Heart right ventricle (tissue), 16 donors: ENCODE measurements around the gene PLPP4. TPM values are rescaled to one million over a fixed set of nuclear protein-coding genes. Genes with fewer than 3 reads are reported as not detected.

Experiments
- ATAC-seq, 8 donors: fragments of 200-7000 bp; cut with Tn5 transposase; one replicate each; pipeline ENCODE4 v1.9.1; 2020; ENCODE audit warnings: mild to moderate bottlenecking in 8 of 8, moderate library complexity in 8 of 8, moderate number of reproducible peaks in 1 of 8
- DNase-seq, 2 donors: peaks; one replicate each; pipeline ENCODE4 v3.0.0-alpha.2; 2020
- H3K27ac ChIP-seq, 10 donors: fragments of 200-600 bp; sonication (generic) in 2 of 10; one replicate each; pipeline versions ENCODE4 v1.5.0 to v1.8.0; 2020 to 2022; ENCODE audit warnings: mild to moderate bottlenecking in 3 of 10
- H3K27me3 ChIP-seq, 7 donors: fragments of 200-600 bp; one replicate each; pipeline ENCODE4 v1.8.0; 2021 to 2022; ENCODE audit warnings: mild to moderate bottlenecking in 2 of 7
- H3K36me3 ChIP-seq, 9 donors: fragments of 200-600 bp; sonication (generic) in 1 of 9; one replicate each; pipeline versions ENCODE4 v1.5.0 to v1.8.0; 2020 to 2022; ENCODE audit warnings: mild to moderate bottlenecking in 2 of 9
- H3K4me1 ChIP-seq, 9 donors: fragments of 200-600 bp; sonication (generic) in 1 of 9; one replicate each; pipeline versions ENCODE4 v1.5.0 to v1.8.0; 2020 to 2022; ENCODE audit warnings: mild to moderate bottlenecking in 4 of 9
- H3K4me3 ChIP-seq, 10 donors: fragments of 200-600 bp; sonication (generic) in 2 of 10; one replicate each; pipeline versions ENCODE4 v1.5.0 to v1.8.0; 2020 to 2022; ENCODE audit warnings: mild to moderate bottlenecking in 7 of 10, moderate library complexity in 2 of 10
- H3K9me3 ChIP-seq, 11 donors: fragments of 200-600 bp in 10 of 11; sonication (generic) in 2 of 11; one replicate each; pipeline versions ENCODE4 v1.5.0 to v1.8.0; 2013 to 2022; ENCODE audit warnings: mild to moderate bottlenecking in 2 of 11, control low read depth in 1 of 11, moderate library complexity in 1 of 11
- WGBS, 2 donors: extraction: QIAGEN DNeasy Blood & Tissue Kit; methylation state at CpG; one replicate each; pipeline ENCODE4 v1.1.7; 2013; ENCODE audit warnings: inconsistent platforms in 1 of 2; 5-methylcytosine and 5-hydroxymethylcytosine counted together
- intact Hi-C, 10 donors: fragments of 100-400 bp; cut with DNase I; formaldehyde crosslinking; loops; one replicate each; pipeline versions ENCODE4 v1.11.1 to v1.14.2; 2022
- polyA plus RNA-seq, 2 donors: library from polyadenylated mRNA; stranded (reverse); fragments of 200-250 nt; gene quantifications; one replicate each; pipeline ENCODE4 v1.2.3, GENCODE V29; 2013
- total RNA-seq, 10 donors: library from RNA; stranded (reverse); fragmentation: NEBNext Ultra II Directional in 3 of 10; extraction: Animal tissue kit (Norgen Biotek cat#: 25700) in 3 of 10; gene quantifications; one replicate each; pipeline versions ENCODE4 v1.2.1 to v1.2.4, GENCODE V29; 2021 to 2023
- TF ChIP-seq, protein P1 (sequence below), 9 donors: fragments of 200-600 bp; sonication (generic) in 2 of 9; IDR thresholded peaks; one replicate each; pipeline versions ENCODE4 v1.5.0 to v1.8.0; 2021 to 2022; ENCODE audit warnings: antibody characterized with exemption in 9 of 9, mild to moderate bottlenecking in 5 of 9, moderate library complexity in 1 of 9
- donor health status: Arrhythmogenic right ventricular cardiomyopathy.
- donor health status: ischemic (EF 13 %, LVEDD 7.1; RV severe dilation, severe dysfunction).
- donor health status: healthy with polysubstance abuse.
- donor health status: DM: no; HTN: yes; CAD: no.
- donor health status: DM: no; HTN: no; CAD: no.
- donor health status: ischemic (EF 25% LVEDD 6.9; RV normal size, moderate dysfunction).
- donor health status: ischemic (EF 25% LVEDD 5.7; RV mildly dilated, moderate dysfunction).
- donor health status: healthy.
- donor health status: DM: yes; HTN: yes; CAD: no.
- donor health status: Ischemic cardiomyopathy.
- donor health status: ischemic (EF 35%, LVEDD 5.7; RV mildly dilated, moderate dysfunction).
- donor health status: nonischemic (EF 11% LVEDD 7.7; RV severe dilation, severe dysfunction).
- donor health status: DM: yes; HTN: yes; CAD: no.
- donor health status: PGD.
- donor health status: ischemic (EF 29% LVEDD 5.4; RV normal size, mild dysfunction).
- donor health status: nonischemic (EF 23%, LVEDD 6.1; RV moderate dilation, normal function).

The PLPP4 gene
- total and polyA plus RNA-seq, 12 donors = not detected

DNA sequence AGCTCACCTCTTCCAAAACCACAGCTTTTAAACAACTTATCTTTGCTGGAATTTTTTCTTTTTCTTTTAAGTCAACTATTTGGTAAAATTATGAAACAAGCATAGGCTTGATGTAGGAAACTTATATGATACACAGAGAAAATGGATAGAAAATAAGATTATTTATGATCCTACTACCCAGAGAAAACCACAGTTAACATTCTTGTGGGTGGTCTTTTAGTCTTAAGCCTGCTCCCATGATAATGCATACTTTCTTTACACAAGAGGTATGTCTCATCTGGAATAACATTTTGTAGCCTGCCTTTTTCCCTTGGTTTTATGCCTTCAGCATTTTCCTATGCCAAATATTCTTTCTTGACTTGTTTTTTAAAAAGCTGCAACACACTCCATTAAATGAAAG is 21.4 kb downstream of the PLPP4 start:
- peaks cover 0 to 18% (median 0%) of the 10 kb centered on the region in 11 donors for H3K9me3 ChIP-seq
- no peaks in the 10 kb centered on the region for H3K4me1 ChIP-seq
- TF ChIP-seq, protein P1, sequence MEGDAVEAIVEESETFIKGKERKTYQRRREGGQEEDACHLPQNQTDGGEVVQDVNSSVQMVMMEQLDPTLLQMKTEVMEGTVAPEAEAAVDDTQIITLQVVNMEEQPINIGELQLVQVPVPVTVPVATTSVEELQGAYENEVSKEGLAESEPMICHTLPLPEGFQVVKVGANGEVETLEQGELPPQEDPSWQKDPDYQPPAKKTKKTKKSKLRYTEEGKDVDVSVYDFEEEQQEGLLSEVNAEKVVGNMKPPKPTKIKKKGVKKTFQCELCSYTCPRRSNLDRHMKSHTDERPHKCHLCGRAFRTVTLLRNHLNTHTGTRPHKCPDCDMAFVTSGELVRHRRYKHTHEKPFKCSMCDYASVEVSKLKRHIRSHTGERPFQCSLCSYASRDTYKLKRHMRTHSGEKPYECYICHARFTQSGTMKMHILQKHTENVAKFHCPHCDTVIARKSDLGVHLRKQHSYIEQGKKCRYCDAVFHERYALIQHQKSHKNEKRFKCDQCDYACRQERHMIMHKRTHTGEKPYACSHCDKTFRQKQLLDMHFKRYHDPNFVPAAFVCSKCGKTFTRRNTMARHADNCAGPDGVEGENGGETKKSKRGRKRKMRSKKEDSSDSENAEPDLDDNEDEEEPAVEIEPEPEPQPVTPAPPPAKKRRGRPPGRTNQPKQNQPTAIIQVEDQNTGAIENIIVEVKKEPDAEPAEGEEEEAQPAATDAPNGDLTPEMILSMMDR (IDR thresholded peaks at IDR 0.05) = no peak
- no peak overlapping the region for H3K27ac ChIP-seq
- DNase-seq (no peak), ATAC-seq (no peak)
- intact Hi-C loops = no loop called here
- peaks cover 0 to 8% (median 3%) of the 10 kb centered on the region in 7 donors for H3K27me3 ChIP-seq
- no peak overlapping the region for H3K4me3 ChIP-seq
- H3K36me3 ChIP-seq = no peaks in the 10 kb centered on the region

DNA sequence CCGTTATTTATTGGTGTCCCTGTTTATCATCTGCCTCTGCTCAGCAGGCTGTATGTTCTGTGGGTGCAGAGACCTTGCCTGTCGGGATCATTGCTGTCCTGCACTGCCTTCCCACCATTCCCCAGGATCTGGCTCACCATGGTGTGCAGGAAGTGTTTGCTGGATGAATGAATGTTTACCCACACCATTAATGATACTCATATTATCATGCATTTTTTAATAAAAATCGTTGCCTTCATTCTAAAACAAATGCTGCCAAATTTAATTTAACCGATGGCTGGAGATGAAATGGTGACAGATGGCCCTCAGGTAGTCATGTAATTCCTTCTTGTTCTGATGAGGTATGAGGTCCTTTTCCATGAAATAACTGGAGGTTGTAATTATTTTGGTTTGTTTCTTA is 22.5 kb downstream of the PLPP4 start:
- H3K4me1 ChIP-seq = no peaks in the 10 kb centered on the region
- H3K36me3 ChIP-seq = no peaks in the 10 kb centered on the region
- H3K27ac ChIP-seq = no peak overlapping the region
- intact Hi-C loops = no loop called here
- no peak overlapping the region for H3K4me3 ChIP-seq
- H3K9me3 ChIP-seq = peaks cover 0 to 22% (median 0%) of the 10 kb centered on the region in 11 donors
- 69 to 75% methylated on average over 4 of the region's 4 CpGs for WGBS, 2 donors
- TF ChIP-seq, protein P1 (IDR thresholded peaks at IDR 0.05) = no peak
- peaks cover 0 to 8% (median 3%) of the 10 kb centered on the region in 7 donors for H3K27me3 ChIP-seq
- ATAC-seq (no peak), DNase-seq (no peak)

DNA sequence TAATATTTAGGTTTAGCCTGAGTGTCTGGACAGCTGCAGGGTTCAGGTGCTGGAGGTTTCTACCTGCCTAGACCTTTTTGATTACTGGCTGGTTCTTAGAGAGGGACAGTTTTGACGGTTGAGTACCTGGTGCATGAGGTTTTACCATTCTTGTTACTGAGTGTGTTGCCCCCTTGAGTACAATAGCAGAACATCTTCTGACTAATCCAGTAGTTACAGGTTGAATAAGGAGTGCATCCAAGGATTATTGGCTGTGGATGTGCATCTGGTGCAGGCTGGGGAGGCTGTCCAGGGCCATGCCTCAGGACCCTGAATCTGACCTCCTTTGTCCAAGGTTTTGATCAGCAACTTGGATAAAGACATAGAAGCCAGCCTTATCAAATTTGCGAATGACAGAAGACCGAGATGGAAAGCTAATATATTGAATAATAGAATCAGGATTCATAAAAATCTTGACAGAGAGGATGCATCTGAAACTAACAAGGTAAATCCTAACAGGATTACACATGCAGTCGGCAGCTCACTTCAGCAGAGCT is 23.1 kb downstream of the PLPP4 start:
- TF ChIP-seq, protein P1 (IDR thresholded peaks at IDR 0.05) = no peak
- Histone ChIP-seq H3K4me3 (no peak overlapping the region), H3K4me1 (no peaks in the 10 kb centered on the region), H3K36me3 (no peaks in the 10 kb centered on the region), H3K27me3 (peaks cover 0 to 8% (median 3%) of the 10 kb centered on the region in 7 donors), H3K27ac (no peak overlapping the region), H3K9me3 (peaks cover 0 to 22% (median 0%) of the 10 kb centered on the region in 11 donors)
- DNase-seq = no peak
- intact Hi-C loops = no loop called here
- no peak for ATAC-seq
- WGBS, 2 donors = 73 to 78% methylated on average over 4 of the region's 4 CpGs

DNA sequence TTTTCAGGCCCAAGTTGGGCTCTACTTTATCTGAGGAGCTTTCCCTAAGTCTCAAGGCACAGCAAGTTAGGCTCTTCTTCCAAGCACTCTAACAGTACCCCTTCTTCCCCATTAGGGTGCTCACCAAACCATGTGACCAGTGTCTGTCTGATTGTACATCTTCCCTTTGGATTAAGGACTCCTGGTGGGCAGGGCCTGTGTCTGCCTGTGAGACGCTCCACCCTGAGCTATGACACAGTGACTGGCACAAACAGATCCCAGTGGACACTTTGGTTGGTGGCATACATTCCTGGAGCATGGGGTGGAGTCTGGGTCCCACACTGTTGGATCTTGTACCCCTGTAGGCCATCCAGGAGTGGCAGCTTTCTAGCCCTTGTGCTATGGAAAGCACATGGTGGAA is 23.8 kb downstream of the PLPP4 start:
- no peaks in the 10 kb centered on the region for H3K36me3 ChIP-seq
- H3K9me3 ChIP-seq = peaks cover 0 to 22% (median 0%) of the 10 kb centered on the region in 11 donors
- WGBS, 2 donors = 87 to 90% methylated on average over 1 of the region's 1 CpG
- H3K4me1 ChIP-seq = no peaks in the 10 kb centered on the region
- TF ChIP-seq, protein P1 (IDR thresholded peaks at IDR 0.05) = no peak
- no peak overlapping the region for H3K4me3 ChIP-seq
- H3K27ac ChIP-seq = no peak overlapping the region
- intact Hi-C loops = no loop called here
- peaks cover 0 to 8% (median 3%) of the 10 kb centered on the region in 7 donors for H3K27me3 ChIP-seq
- ATAC-seq = no peak
- no peak for DNase-seq
